GM19240 (cell line): ENCODE measurements around the gene ERGIC2.

Source experiments
- DNase-seq: peaks from one replicate; pipeline ENCODE4 v3.0.0; 2011; ENCODE audit warnings: low spot score; ENCODE audit not compliant: insufficient read length

ERGIC2 gene

GRCh38 chr12:29376118-29376517 lies 4.9 kb downstream of the ERGIC2 start:
- no peak for DNase-seq

DNA sequence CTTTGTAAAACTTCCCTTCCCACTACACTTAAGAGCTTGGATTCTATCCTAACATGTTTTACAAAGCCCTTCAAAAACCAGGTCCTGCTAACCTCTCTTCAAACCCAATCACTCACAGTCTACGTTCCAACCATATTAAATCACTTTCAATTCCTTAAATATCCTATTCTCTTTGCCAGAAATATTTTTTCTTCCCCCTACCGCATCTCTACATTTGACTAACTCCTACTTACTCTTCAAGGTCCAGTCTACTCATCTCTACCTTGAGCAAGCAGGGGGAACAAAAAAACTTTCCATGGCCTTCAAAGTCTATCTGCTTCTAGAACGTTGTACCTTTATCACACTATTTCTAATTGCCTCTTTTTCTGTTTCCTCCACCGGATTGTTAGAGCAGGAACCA lies 6.1 kb downstream of the ERGIC2 start:
- DNase-seq = no peak

- no peak for DNase-seq
These were observed 7.0 kb downstream of the ERGIC2 start for GRCh38 chr12:29374012-29374411.

GRCh38 chr12:29365091-29365490 lies 15.9 kb downstream of the ERGIC2 start:
- DNase-seq = no peak

GRCh38 chr12:29354954-29355353 lies 26.0 kb downstream of the ERGIC2 start:
- no peak for DNase-seq

GRCh38 chr12:29350080-29350479 lies 30.9 kb downstream of the ERGIC2 start:
- no peak for DNase-seq

DNA sequence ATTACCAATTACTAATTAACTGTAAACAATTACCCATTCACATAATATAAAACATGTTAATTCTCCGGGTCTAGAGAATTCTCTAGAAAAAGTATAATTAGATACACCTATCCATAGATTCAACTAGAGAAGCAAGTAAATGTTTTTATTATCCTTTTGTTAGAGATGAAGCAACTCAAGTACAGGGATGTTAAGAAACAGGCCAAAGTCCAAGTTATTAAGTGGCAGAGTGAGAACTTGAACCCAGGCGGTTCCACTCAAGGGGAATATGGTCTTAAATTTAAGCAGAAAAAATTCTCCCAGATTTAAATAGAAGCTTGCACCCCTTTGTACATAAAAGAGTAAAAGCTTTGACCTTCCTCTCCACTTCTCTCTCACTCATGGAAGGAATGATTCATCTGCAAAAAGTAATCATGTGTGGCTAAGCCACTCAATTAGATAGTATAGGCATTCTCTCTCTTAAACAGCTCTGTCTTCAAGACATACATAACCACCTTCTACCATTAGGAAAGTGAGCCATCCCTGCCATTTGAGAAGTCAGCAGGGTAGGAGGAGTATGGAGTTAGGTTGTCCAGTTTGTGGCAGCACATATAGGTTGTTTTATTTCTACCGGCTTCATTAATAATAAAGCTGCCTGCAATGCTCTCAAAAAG lies 34.1 kb downstream of the ERGIC2 start:
- no peak for DNase-seq

GRCh38 chr12:29343022-29343799 lies 37.8 kb downstream of the ERGIC2 start:
- DNase-seq = no peak

DNA sequence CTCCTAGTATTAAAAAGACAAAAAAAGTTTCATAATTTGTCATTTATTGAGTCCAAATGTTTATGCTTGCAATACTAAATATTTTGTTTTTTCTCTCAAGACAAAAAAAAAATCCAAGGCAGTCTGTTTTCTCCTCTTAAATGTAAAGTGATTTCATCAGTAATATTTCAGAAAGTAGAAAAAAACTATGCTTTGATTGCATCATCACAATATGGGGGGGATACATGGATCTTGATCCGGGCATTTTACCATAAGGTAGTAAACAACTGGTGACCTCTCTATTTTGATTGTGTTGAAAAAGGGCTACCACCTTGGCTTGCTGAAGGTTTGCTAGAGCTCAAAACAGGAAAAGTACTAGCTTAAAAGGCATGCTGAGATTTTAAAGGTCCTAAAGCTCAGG lies 43.6 kb downstream of the ERGIC2 start:
- DNase-seq = no peak

DNA sequence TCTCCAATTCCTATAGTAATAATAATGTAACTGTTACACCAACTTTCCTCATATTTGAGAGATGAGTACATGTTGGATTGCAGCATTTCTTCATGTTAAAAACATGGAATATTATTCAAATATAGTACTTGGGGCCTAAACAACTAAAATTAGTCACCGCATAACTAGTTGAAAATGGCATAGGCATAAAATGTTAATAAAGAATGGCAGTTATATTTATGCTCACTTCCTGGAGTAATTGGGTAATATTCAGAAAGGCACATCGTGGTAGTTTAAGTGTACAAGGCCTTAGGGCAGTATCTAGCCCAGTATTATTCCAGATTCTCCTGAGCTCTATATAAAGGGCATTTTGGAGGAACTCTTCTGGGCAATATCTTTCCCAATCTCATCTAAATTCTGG lies 46.0 kb downstream of the ERGIC2 start:
- DNase-seq = no peak

- no peak for DNase-seq
These were observed 47.8 kb downstream of the ERGIC2 start for GRCh38 chr12:29333178-29333577.

GRCh38 chr12:29329411-29329810 lies 51.6 kb downstream of the ERGIC2 start:
- DNase-seq = no peak

DNA sequence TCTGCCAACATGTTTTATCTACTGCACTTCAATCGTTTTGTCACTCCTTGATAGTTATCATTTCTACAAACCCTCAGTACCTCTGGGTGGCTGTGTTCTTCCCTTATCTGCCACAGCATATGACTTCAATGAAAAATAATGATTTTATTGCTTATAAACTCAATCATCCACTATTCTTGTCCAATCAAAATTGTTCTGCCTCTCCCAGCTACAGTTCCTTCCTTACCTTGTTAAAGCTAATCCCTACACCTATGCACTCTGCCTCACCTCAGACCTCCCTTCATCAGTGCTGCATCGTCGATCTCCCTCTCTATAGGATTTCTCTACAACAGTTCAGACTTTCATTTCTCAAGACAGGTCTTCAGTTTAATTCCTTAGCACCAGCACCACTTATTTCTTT lies 58.8 kb downstream of the ERGIC2 start:
- DNase-seq = no peak

DNA sequence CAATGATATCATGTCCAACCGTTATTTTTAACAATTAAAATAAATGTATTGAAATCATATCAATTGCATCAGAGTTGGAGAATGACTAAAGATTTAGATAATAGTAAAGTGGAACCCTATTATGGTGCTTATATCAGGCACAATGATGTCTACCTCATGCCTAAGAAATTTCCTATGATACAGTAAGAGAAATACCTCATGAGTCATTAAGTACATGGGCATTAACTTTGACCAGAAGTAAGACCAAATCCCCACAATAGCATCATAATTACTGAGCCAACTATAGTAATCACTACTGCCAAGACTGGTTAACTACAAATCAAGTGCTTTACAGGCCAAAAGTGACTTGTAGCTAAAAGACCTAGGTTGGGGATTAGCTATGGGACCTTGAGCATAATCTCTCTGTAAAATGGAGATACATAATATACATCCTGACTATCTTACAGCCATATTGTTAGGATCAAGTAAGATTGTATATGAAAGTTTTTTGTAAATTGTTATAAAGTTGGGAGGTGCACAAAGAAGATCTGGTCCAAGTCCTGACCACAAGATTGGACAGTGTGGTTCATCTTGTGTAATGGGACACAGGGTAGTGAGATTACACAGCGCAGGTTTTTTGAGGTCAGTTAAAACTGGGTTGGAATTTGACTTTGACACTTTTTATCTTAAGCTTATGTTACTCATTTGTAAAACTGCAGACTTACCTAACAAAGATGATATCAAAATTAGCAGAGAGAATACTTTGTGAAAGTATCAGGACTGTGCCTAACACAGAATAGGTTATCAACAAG lies 60.5 kb downstream of the ERGIC2 start:
- DNase-seq = no peak

DNA sequence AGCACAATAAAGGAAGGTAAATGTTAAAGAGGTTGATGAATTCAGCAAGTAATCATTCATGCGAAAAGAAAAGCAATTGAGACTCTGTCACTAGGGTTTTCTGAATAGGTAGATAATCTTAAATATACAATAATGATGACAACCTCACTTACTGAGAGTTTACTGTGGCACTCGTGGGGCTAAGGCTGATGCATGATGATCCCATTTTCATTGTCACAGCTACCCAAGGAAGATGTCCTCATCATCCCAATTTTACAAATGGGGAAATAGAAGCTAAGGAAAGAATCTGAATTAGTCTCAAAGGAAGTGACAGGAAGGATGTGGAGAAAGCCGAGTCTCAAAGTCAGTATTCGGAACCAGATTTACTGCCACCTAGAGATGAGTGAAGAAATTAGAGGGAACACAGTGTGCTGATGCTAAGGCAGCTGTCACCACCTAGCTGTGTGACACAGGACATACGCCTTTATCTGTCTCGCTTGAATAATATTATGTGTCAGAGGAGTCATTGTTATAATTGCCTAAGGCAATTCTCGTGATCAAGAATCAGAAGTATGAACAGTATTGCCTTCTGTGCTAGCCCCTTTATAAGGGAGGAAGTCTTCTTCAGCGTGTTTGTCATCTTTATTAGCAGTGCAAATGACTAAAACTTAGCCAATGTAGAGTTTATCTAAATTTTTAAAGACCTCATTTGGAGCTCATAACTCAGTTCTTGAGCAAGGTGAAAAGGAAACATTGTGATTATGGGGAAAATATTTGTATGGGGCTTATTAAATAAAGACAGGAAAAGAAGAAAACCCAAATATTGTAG lies 63.2 kb downstream of the ERGIC2 start:
- peak; percentile 42 for DNase-seq

- no peak for DNase-seq
These were observed 64.2 kb downstream of the ERGIC2 start for GRCh38 chr12:29316752-29317151.

DNA sequence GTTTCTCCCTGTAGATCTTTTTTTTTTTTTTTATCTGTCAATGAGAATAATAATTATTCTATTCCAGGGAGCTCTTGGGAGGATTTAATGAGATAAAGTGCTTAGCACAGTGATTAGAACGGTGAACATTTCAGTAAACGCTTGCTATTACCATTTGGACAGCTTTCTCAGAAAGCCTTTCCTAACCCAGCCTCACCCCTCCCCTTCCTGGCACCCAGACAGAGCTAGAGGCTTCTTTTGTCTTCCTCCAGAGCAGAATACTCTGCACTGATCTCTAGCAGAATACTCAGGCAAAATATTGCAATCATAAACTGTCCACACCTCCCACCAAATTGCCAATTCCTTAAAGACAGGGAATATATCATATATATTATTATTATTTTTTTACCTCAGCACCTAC lies 66.6 kb downstream of the ERGIC2 start:
- no peak for DNase-seq

DNA sequence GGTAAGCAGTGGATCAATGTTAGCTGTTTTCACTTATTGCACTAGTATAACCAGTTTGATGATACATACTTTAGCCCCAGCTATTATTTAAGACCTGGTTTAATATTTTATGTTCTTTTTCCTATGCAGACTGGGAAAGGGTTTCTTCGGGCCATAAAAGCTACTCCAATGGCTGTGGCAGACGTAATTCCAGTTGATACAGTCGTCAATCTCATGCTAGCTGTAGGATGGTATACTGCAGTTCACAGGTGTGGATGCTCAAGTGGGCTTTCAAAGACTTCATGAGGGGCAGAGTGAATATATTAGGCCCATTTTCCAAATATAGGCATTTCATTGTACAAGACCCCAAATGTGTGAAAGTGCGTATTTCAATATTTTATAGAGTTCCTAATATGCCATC lies 70.1 kb downstream of the ERGIC2 start:
- no peak for DNase-seq

DNA sequence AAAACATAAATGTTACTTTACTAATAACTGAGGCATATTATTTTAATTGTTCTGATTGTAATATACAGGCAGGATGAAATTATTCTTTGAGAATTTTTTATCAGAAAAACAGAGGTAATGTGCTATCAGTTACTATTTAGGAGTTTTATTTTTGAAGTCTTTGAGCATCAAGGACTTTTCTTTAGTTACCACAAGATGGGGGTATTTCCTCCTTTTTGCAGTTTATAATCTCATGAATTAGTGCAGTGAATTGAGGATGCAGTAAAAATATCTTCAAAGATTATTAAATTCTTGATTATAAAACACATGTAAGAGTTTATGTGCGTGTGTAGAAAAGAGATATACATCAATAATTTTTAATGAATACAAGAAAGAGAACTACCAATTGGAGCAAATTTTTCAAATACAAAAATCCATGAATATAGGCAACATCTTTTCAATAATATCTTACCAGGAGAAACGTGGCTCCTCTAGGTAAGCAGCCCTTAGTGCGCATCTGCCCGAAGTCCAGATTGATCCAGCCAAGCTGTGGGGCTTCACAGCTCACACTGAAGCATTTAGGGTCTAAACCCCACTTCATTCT lies 71.6 kb downstream of the ERGIC2 start:
- DNase-seq = no peak

DNA sequence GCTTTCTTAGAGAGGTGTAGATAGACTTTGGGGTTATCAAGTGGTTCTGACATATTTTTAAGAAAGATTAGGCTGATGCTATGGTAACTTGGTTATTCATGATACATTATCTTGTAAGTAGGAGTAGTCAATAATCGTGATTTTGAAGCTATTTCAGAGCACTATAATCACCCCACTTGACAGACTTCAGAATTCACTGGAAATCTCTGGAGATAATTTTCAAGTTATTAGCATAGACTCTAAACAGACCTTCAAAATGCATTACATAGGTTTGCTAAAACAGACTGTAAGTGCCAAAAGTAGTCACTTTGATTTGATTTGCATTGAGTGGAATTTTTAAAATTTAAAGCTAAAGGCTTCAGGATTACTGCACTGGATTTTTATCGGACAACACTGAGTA lies 74.3 kb downstream of the ERGIC2 start:
- no peak for DNase-seq

- DNase-seq = no peak
These were observed 74.7 kb downstream of the ERGIC2 start for GRCh38 chr12:29306266-29306665.
